Adrenal gland (tissue), 12 donors: ENCODE data around the gene LRP1B. TPM values are rescaled to one million over a fixed set of nuclear protein-coding genes. Genes with fewer than 3 reads are reported as not detected.

ENCODE experiments used
- DNase-seq, 7 donors: peaks; one replicate each; pipeline ENCODE4 v3.0.0-alpha.2; 2019 to 2020
- H3K27ac ChIP-seq, 5 donors: fragments of 200-600 bp; sonication (generic) in 4 of 5; 1 replicate in 3 of 5; 2 replicates in 2 of 5; pipeline versions ENCODE4 v1.5.1 to v1.8.0; 2016 to 2020; ENCODE audit warnings: mild to moderate bottlenecking in 1 of 5
- H3K27me3 ChIP-seq: fragments of 200-600 bp; 2 replicates; pipeline ENCODE4 v1.8.0; 2021
- H3K36me3 ChIP-seq, 2 donors: fragments of 200-600 bp; replicated peaks in 1 of 2; 1 replicate in 1 of 2; 2 replicates in 1 of 2; pipeline versions ENCODE4 v1.5.1 to v1.8.0; 2018 to 2022
- H3K4me1 ChIP-seq, 2 donors: fragments of 200-600 bp; replicated peaks in 1 of 2; 1 replicate in 1 of 2; 2 replicates in 1 of 2; pipeline versions ENCODE4 v1.5.1 to v1.8.0; 2018 to 2021
- H3K4me3 ChIP-seq, 4 donors: fragments of 200-600 bp; sonication (generic) in 3 of 4; one replicate each; pipeline ENCODE4 v1.5.1; 2016 to 2018
- H3K9me3 ChIP-seq, 3 donors: fragments of 200-600 bp; sonication (generic) in 1 of 3; replicated peaks in 1 of 3; 1 replicate in 2 of 3; 2 replicates in 1 of 3; pipeline versions ENCODE4 v1.5.1 to v1.8.0; 2016 to 2021
- CTCF ChIP-seq, 6 experiments: fragments of 450-650 bp in 4 of 6; fragments of 200-600 bp in 2 of 6; sonication (generic) in 1 of 6; IDR thresholded peaks; 1 replicate in 5 of 6; 2 replicates in 1 of 6; pipeline versions ENCODE4 v1.5.1 to v1.8.0; 2016 to 2021; ENCODE audit warnings: antibody characterized with exemption in 6 of 6, mild to moderate bottlenecking in 2 of 6, moderate library complexity in 1 of 6
- POLR2A ChIP-seq, 2 donors: fragments of 450-650 bp; IDR thresholded peaks; one replicate each; pipeline ENCODE4 v1.6.1; 2017; ENCODE audit warnings: antibody characterized with exemption in 2 of 2, mild to moderate bottlenecking in 2 of 2, moderate library complexity in 1 of 2
- WGBS, 4 donors: extraction: QIAGEN DNeasy Blood & Tissue Kit in 2 of 4; methylation state at CpG; one replicate each; pipeline versions ENCODE4 v1.1.5 to v1.1.7; 2013 to 2017; 5-methylcytosine and 5-hydroxymethylcytosine counted together
- intact Hi-C, 2 donors: fragments of 100-400 bp; cut with DNase I; formaldehyde crosslinking; loops; one replicate each; pipeline versions ENCODE4 v1.14.1 to v1.15.0; 2022 to 2023
- polyA plus RNA-seq, 3 donors: library from polyadenylated mRNA; stranded (reverse); fragments of 200-250 nt in 2 of 3; fragments of 350-450 nt in 1 of 3; fragmentation: Illumina TruSeq in 1 of 3; extraction: RNeasy Lipid Tissue Mini Kit (QIAGEN cat#74804) in 1 of 3; gene quantifications; one replicate each; pipeline ENCODE4 v1.2.3, GENCODE V29; 2013 to 2014
- total RNA-seq, 9 donors: library from RNA; depleted of rRNA in 4 of 9; stranded (reverse); fragments of >200 nt in 4 of 9; fragments of 120-200 nt in 1 of 9; fragmentation: NEBNext Ultra II Directional in 1 of 9; extraction: Animal tissue kit (Norgen Biotek cat#: 25700) in 1 of 9; gene quantifications; one replicate each; pipeline versions ENCODE4 v1.1.0 to v1.2.4, GENCODE V29; 2013 to 2023
- donor health status: healthy with polysubstance abuse.
- donor health status: Bipolar disorder and iron deficiency.
- donor health status: DM: yes; HTN: yes; CAD: no.
- donor health status: DM: no; HTN: no; CAD: no.
- donor health status: DM: no; HTN: no; CAD: no.
- donor health status: DM: yes; HTN: yes; CAD: no.

Gene LRP1B
- total and polyA plus RNA-seq, 12 donors: 0.84 to 5.4 (median 2.1) TPM

DNA sequence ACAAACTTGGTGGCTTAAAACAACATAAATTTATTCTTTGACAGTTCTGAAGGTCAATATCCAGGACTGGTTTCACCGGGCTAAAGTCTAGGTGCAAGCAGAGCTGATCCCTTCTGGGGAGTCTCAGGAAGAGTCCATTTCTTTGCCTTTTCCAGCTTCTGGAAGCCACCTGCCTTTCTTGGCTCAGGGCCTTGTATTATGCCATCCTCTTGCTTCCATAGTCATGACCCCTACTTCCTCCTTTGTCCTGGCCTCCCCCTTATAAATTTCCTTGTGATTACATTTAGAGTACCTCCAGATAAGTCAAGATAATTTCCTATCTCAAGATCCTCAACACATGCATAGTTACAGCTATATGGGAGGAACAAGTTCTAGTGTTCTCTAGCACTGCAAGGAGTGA is 1089.5 kb downstream of the LRP1B start:
- 32 to 42% (median 41%) methylated on average over 1 of the region's 1 CpG for WGBS, 4 donors
- intact Hi-C loops: no loop called here

DNA sequence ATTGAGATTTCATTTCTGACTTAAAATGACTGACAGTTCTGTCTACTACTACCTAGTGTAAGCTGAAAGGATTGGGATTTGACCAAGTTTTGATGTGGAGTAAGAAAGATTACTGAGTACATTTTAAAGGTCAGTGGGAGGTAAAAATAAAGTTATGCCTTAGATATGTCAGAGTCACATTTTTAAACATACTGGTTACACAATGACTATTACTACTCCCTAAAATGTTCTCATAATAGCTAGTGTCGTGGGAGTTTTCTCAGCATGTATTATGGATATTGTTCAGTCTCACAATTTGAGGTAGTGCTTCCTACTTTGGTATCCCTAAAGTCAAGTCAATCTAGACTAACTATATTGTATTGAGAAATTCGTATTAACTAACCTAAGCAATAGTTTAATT is 1092.5 kb downstream of the LRP1B start:
- WGBS, 4 donors: 80 to 86% (median 83%) methylated on average over 2 of the region's 2 CpGs
- H3K4me3 ChIP-seq: no peak overlapping the region
- intact Hi-C loops: no loop called here

More for the DNA sequence above, 1089.5 kb downstream of the LRP1B start:
- Histone ChIP-seq H3K27me3 (no peaks in the 10 kb centered on the region), H3K36me3 (no peaks in the 10 kb centered on the region), H3K27ac (no peak overlapping the region), H3K4me3 (no peak overlapping the region), H3K4me1 (no peaks in the 10 kb centered on the region), H3K9me3 (no peaks in the 10 kb centered on the region)
- no peak for TF ChIP-seq CTCF (IDR thresholded peaks at IDR 0.05)
- no peak for TF ChIP-seq POLR2A (IDR thresholded peaks at IDR 0.05)
- no peak for DNase-seq

DNA sequence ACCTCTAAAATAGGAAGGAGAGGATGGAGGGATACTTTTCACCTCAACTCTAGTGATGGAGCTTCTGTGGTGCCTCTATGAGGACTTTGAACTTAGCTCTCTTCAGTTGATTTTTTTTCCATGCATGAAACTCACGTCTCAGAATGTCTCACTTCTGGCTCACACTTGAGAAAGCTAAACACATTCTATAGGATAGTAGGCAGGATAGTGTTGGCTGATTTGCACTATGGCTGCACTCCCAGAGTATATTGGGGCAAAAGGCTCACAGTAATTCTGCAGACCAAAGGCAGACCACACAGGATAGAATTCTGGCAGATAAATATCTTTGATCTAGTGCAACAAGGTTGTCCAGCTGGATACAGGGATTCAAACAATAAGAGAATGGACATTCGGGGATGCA is 1093.5 kb downstream of the LRP1B start:
- Histone ChIP-seq H3K27ac (no peak overlapping the region), H3K4me1 (no peaks in the 10 kb centered on the region), H3K27me3 (no peaks in the 10 kb centered on the region), H3K4me3 (no peak overlapping the region), H3K9me3 (no peaks in the 10 kb centered on the region), H3K36me3 (no peaks in the 10 kb centered on the region)
- TF ChIP-seq POLR2A (IDR thresholded peaks at IDR 0.05) (no peak), CTCF (IDR thresholded peaks at IDR 0.05) (no peak)
- WGBS, 4 donors: 73 to 90% (median 83%) methylated on average over 2 of the region's 2 CpGs
- intact Hi-C loops: no loop called here
- no peak for DNase-seq

More for the DNA sequence above, 1092.5 kb downstream of the LRP1B start:
- H3K36me3 ChIP-seq: no peaks in the 10 kb centered on the region
- H3K27ac ChIP-seq: no peak overlapping the region
- TF ChIP-seq POLR2A (IDR thresholded peaks at IDR 0.05): no peak
- TF ChIP-seq CTCF (IDR thresholded peaks at IDR 0.05): no peak
- no peaks in the 10 kb centered on the region for H3K27me3 ChIP-seq
- no peaks in the 10 kb centered on the region for H3K9me3 ChIP-seq
- DNase-seq: no peak
- no peaks in the 10 kb centered on the region for H3K4me1 ChIP-seq

DNA sequence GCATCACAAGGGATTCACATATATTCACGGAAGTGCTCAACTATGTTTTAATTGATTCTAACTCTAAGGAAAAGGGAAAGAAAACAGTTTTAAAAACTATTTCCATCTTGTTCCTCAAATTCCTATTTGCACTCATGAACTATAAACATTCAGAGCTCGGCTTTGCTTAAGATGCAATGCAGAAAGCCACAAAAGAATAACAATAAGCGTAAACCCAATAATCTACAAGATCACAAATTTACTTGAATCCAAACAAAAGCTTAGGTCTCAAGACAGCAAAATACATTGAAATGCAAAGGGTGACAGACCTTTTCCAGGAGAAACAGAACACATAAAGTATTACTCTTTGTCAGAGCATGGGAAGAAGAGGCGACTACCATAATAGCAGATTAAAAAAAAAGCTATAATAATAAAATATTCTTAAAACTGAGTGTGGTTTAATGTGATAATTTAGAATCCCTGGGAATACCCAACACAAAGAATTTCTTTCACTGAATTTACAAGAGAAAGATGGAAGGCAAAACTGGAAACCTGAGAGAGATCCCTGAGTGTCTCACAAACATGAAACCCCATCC is 1094.9 kb downstream of the LRP1B start:
- H3K4me1 ChIP-seq: no peaks in the 10 kb centered on the region
- DNase-seq: no peak
- no peaks in the 10 kb centered on the region for H3K9me3 ChIP-seq
- TF ChIP-seq CTCF (IDR thresholded peaks at IDR 0.05) (no peak), POLR2A (IDR thresholded peaks at IDR 0.05) (no peak)
- no peaks in the 10 kb centered on the region for H3K27me3 ChIP-seq
- no peak overlapping the region for H3K27ac ChIP-seq
- WGBS, 4 donors: 75 to 79% (median 77%) methylated on average over 4 of the region's 4 CpGs
- intact Hi-C loops: no loop called here
- H3K36me3 ChIP-seq: no peaks in the 10 kb centered on the region
- no peak overlapping the region for H3K4me3 ChIP-seq
